ENCODE measurements around the gene BMP6.

The BMP6 gene

GRCh38 chr6:7797386-7797785 lies 71.5 kb downstream of the BMP6 start:
- DNase-seq (ENCODE audit: low read depth) = no peak
- no peak overlapping the region for H3K4me3 ChIP-seq (ENCODE audit: low read depth, low read length)
- TF ChIP-seq CTCF (IDR thresholded peaks at IDR 0.05; ENCODE audit: low read depth, low read length) (no peak), MAX (IDR thresholded peaks at IDR 0.05; ENCODE audit: low read depth, low read length) (no peak), MYC (IDR thresholded peaks at IDR 0.05; ENCODE audit: low read depth, low read length) (no peak), POLR2A (IDR thresholded peaks at IDR 0.05; ENCODE audit: extremely low read depth, insufficient read length) (no peak)

GRCh38 chr6:7798751-7799150 lies 72.9 kb downstream of the BMP6 start:
- TF ChIP-seq MAX (IDR thresholded peaks at IDR 0.05; ENCODE audit: low read depth, low read length) (no peak), POLR2A (IDR thresholded peaks at IDR 0.05; ENCODE audit: extremely low read depth, insufficient read length) (no peak), CTCF (IDR thresholded peaks at IDR 0.05; ENCODE audit: low read depth, low read length) (no peak), MYC (IDR thresholded peaks at IDR 0.05; ENCODE audit: low read depth, low read length) (no peak)
- no peak for DNase-seq (ENCODE audit: low read depth)
- no peak overlapping the region for H3K4me3 ChIP-seq (ENCODE audit: low read depth, low read length)

GRCh38 chr6:7802662-7803061 lies 76.8 kb downstream of the BMP6 start:
- no peak overlapping the region for H3K4me3 ChIP-seq (ENCODE audit: low read depth, low read length)
- DNase-seq (ENCODE audit: low read depth) = no peak
- TF ChIP-seq MAX (IDR thresholded peaks at IDR 0.05; ENCODE audit: low read depth, low read length) (no peak), CTCF (IDR thresholded peaks at IDR 0.05; ENCODE audit: low read depth, low read length) (no peak), MYC (IDR thresholded peaks at IDR 0.05; ENCODE audit: low read depth, low read length) (no peak)

- no peak for DNase-seq (ENCODE audit: low read depth)
- TF ChIP-seq MYC (IDR thresholded peaks at IDR 0.05; ENCODE audit: low read depth, low read length) (no peak), POLR2A (IDR thresholded peaks at IDR 0.05; ENCODE audit: extremely low read depth, insufficient read length) (no peak), CTCF (IDR thresholded peaks at IDR 0.05; ENCODE audit: low read depth, low read length) (no peak), MAX (IDR thresholded peaks at IDR 0.05; ENCODE audit: low read depth, low read length) (no peak)
- H3K4me3 ChIP-seq (ENCODE audit: low read depth, low read length) = no peak overlapping the region
Observed at GRCh38 chr6:7803214-7803613, 77.3 kb downstream of the BMP6 start.

GRCh38 chr6:7805078-7805849 lies 79.4 kb downstream of the BMP6 start:
- DNase-seq (ENCODE audit: low read depth) = no peak
- TF ChIP-seq MYC (IDR thresholded peaks at IDR 0.05; ENCODE audit: low read depth, low read length) (no peak), POLR2A (IDR thresholded peaks at IDR 0.05; ENCODE audit: extremely low read depth, insufficient read length) (no peak), MAX (IDR thresholded peaks at IDR 0.05; ENCODE audit: low read depth, low read length) (no peak), CTCF (IDR thresholded peaks at IDR 0.05; ENCODE audit: low read depth, low read length) (no peak)
- H3K4me3 ChIP-seq (ENCODE audit: low read depth, low read length) = no peak overlapping the region
